CD4-positive, alpha-beta memory T cell (primary cell): ENCODE measurements around the gene ADAMTS12. TPM values are rescaled to one million over a fixed set of nuclear protein-coding genes. Genes with fewer than 3 reads are reported as not detected.

Experiments used
- CTCF ChIA-PET: fragments of 350-600 bp; sonication (Branson Sonifier 250); formaldehyde crosslinking; loops from one replicate; lab custom pipeline; 2021; ENCODE audit warnings: inconsistent platforms; ENCODE audit not compliant: partially characterized antibody; lab: Charles Lee
- POLR2A ChIA-PET: fragments of 350-600 bp; sonication (Branson Sonifier 250); formaldehyde crosslinking; loops from one replicate; lab custom pipeline; 2021; ENCODE audit not compliant: partially characterized antibody; lab: Charles Lee
- DNase-seq, 5 donors: peaks; one replicate each; pipeline versions ENCODE4 v3.0.0 to v3.0.0-alpha.2; 2020 to 2022; ENCODE audit warnings: mixed read lengths in 1 of 5
- H3K27ac ChIP-seq: one replicate; pipeline ENCODE4 v1.7.0; 2013; ENCODE audit warnings: low read depth, low read length
- H3K27me3 ChIP-seq: 2 replicates; pipeline ENCODE4 v1.7.0; 2013; ENCODE audit warnings: mild to moderate bottlenecking, low read length, moderate library complexity; ENCODE audit not compliant: insufficient read depth
- H3K36me3 ChIP-seq: 2 replicates; pipeline ENCODE4 v1.7.0; 2013; ENCODE audit warnings: mild to moderate bottlenecking, low read length, moderate library complexity; ENCODE audit not compliant: insufficient read depth
- H3K4me1 ChIP-seq: 2 replicates; pipeline ENCODE4 v1.7.0; 2013; ENCODE audit warnings: mild to moderate bottlenecking, low read length, moderate library complexity; ENCODE audit not compliant: insufficient read depth
- H3K4me3 ChIP-seq, 2 donors: one replicate each; pipeline ENCODE4 v1.7.0; 2013; ENCODE audit warnings: low read length in 2 of 2, mild to moderate bottlenecking in 1 of 2
- H3K9me3 ChIP-seq, 2 donors: one replicate each; pipeline ENCODE4 v1.7.0; 2013; ENCODE audit warnings: low read length in 2 of 2, control low read depth in 1 of 2; ENCODE audit not compliant: control insufficient read depth in 1 of 2
- H3K27ac Mint-ChIP-seq, 7 donors: one replicate each; pipeline ENCODE4 v1.8.0; 2020 to 2021; ENCODE audit warnings: mixed read lengths in 7 of 7, mild to moderate bottlenecking in 6 of 7, inconsistent platforms in 3 of 7, moderate library complexity in 3 of 7
- H3K27me3 Mint-ChIP-seq, 2 donors: one replicate each; pipeline ENCODE4 v1.8.0; 2020 to 2021; ENCODE audit warnings: mixed read lengths in 2 of 2
- H3K36me3 Mint-ChIP-seq, 2 donors: one replicate each; pipeline ENCODE4 v1.8.0; 2020 to 2021; ENCODE audit warnings: mixed read lengths in 2 of 2, inconsistent platforms in 1 of 2, mild to moderate bottlenecking in 1 of 2
- H3K4me1 Mint-ChIP-seq, 4 donors: one replicate each; pipeline ENCODE4 v1.8.0; 2020 to 2021; ENCODE audit warnings: mixed read lengths in 4 of 4, mild to moderate bottlenecking in 1 of 4
- H3K4me3 Mint-ChIP-seq, 8 donors: one replicate each; pipeline ENCODE4 v1.8.0; 2020 to 2021; ENCODE audit warnings: mixed read lengths in 8 of 8, mild to moderate bottlenecking in 7 of 8, moderate library complexity in 6 of 8, inconsistent platforms in 3 of 8
- H3K9me3 Mint-ChIP-seq, 8 donors: one replicate each; pipeline ENCODE4 v1.8.0; 2020 to 2021; ENCODE audit warnings: mixed read lengths in 8 of 8, mild to moderate bottlenecking in 5 of 8, inconsistent platforms in 3 of 8, moderate library complexity in 1 of 8
- intact Hi-C: fragments of 100-400 bp; cut with micrococcal nuclease; formaldehyde crosslinking; loops from one replicate; pipeline ENCODE4 v1.15.1; 2023
- polyA plus RNA-seq, 2 donors: library from polyadenylated mRNA; unstranded; fragments of 300-500 nt; fragmentation: Illumina TruSeq; gene quantifications; one replicate each; pipeline ENCODE4 v1.2.3, GENCODE V29; 2021
- total RNA-seq, 2 experiments: library from RNA; stranded (reverse); gene quantifications; one replicate each; pipeline ENCODE4 v1.2.3, GENCODE V29; 2021

ADAMTS12 gene
- total and polyA plus RNA-seq, 4 experiments from 2014 or later, result 0.17 TPM; not detected in 3

DNA sequence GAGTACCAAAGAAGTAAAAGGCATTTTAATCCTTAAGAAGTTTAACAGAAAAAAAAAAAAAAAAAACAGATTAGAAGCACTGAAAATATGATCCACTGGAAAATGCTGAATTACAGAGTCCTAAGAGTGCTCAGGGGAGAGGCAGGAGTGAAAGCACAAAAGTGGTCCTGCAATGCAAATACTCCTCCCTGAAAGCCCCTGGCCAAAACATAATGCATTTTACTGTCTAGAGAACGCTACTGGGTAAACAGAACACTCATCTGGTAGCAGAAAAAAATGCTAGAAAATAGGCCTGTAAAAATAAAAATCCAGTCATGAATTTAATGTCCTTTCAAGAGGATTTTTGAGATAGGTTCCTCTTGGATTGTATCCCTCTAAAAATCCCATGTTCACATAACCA is 81.9 kb downstream of the ADAMTS12 start:
- no peaks in the 10 kb centered on the region for H3K27me3 ChIP-seq
- Mint-ChIP-seq H3K27ac (no peak overlapping the region), H3K4me1 (peaks cover 0 to 10% (median under 1%) of the 10 kb centered on the region in 4 donors), H3K27me3 (no peaks in the 10 kb centered on the region), H3K4me3 (no peak overlapping the region), H3K36me3 (no peaks in the 10 kb centered on the region), H3K9me3 (peaks cover 0 to 6% (median 0%) of the 10 kb centered on the region in 8 donors)
- ChIA-PET POLR2A (no interaction called here), CTCF (interaction anchor here (0.9 kb wide), 1 partner anchor 17 kb away, joined by 3 read pairs; no protein-coding TSS in a partner anchor)
- H3K9me3 ChIP-seq, result no peaks in the 10 kb centered on the region
- intact Hi-C loops, result no loop called here
- no peaks in the 10 kb centered on the region for H3K36me3 ChIP-seq
- no peak overlapping the region for H3K4me3 ChIP-seq
- no peak overlapping the region for H3K27ac ChIP-seq
- DNase-seq, result no peak
- no peaks in the 10 kb centered on the region for H3K4me1 ChIP-seq

DNA sequence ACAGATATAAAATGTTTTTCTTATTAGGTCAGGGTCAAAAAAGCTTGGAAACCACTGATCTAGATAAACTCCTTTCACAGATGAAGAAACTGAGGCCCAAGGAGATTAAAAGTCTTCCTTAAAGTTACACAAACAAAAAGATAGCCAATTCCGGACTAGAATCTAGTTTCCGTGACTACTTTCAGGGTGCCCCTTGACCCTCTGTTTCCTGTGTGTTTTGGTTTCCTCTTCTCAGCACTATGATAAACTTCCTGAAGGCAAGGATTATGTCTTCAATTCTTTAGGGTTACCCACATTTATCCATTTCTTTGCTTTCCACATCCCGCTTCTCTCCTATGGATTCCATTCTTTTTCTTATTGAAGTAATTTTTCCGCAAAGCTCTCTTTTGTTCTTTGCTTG is 83.1 kb downstream of the ADAMTS12 start:
- ChIA-PET POLR2A (no interaction called here), CTCF (no interaction called here)
- Mint-ChIP-seq H3K4me3 (peak overlapping the region in 1 of 8 donors; percentile 20), H3K36me3 (no peaks in the 10 kb centered on the region), H3K27ac (peak overlapping the region in 1 of 7 donors; percentile 15), H3K9me3 (peaks cover 0 to 4% (median 0%) of the 10 kb centered on the region in 8 donors), H3K27me3 (no peaks in the 10 kb centered on the region), H3K4me1 (peaks cover 0 to 10% (median under 1%) of the 10 kb centered on the region in 4 donors)
- H3K27ac ChIP-seq, result no peak overlapping the region
- H3K36me3 ChIP-seq, result no peaks in the 10 kb centered on the region
- no peaks in the 10 kb centered on the region for H3K4me1 ChIP-seq
- intact Hi-C loops, result no loop called here
- H3K9me3 ChIP-seq, result no peaks in the 10 kb centered on the region
- DNase-seq, result peak in 1 of 5 donors; percentile 1
- H3K4me3 ChIP-seq, result no peak overlapping the region
- H3K27me3 ChIP-seq, result no peaks in the 10 kb centered on the region

DNA sequence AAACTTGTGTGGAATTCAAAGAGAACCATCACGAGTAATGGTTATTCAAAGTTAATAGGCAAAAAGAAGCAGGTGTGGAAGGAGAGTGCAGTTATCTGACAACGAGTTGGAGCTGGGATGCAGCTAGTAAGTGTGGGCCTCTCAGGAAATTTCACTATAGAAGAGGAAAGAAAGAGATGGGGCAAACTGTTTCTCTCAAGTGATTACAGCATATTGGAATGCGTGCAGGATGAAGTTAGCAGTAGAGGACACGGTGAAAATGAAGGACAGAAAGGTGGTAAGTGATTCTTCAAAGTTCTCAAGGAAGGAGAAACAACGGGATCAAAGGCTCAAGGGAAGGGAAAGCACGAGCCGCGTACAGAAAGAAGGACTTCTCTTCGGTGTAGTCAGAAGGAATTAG is 84.0 kb downstream of the ADAMTS12 start:
- Mint-ChIP-seq H3K9me3 (peaks cover 0 to 4% (median under 1%) of the 10 kb centered on the region in 8 donors), H3K4me3 (peak overlapping the region in 1 of 8 donors; percentile 23), H3K4me1 (peaks cover 0 to 10% (median under 1%) of the 10 kb centered on the region in 4 donors), H3K27ac (no peak overlapping the region), H3K27me3 (peaks cover 0 to 3% of the 10 kb centered on the region in 2 donors), H3K36me3 (no peaks in the 10 kb centered on the region)
- CTCF ChIA-PET, result no interaction called here
- no peak for DNase-seq
- H3K27me3 ChIP-seq, result no peaks in the 10 kb centered on the region
- intact Hi-C loops, result no loop called here
- H3K36me3 ChIP-seq, result no peaks in the 10 kb centered on the region
- no peaks in the 10 kb centered on the region for H3K4me1 ChIP-seq
- H3K27ac ChIP-seq, result no peak overlapping the region
- POLR2A ChIA-PET, result no interaction called here
- no peak overlapping the region for H3K4me3 ChIP-seq
- no peaks in the 10 kb centered on the region for H3K9me3 ChIP-seq

DNA sequence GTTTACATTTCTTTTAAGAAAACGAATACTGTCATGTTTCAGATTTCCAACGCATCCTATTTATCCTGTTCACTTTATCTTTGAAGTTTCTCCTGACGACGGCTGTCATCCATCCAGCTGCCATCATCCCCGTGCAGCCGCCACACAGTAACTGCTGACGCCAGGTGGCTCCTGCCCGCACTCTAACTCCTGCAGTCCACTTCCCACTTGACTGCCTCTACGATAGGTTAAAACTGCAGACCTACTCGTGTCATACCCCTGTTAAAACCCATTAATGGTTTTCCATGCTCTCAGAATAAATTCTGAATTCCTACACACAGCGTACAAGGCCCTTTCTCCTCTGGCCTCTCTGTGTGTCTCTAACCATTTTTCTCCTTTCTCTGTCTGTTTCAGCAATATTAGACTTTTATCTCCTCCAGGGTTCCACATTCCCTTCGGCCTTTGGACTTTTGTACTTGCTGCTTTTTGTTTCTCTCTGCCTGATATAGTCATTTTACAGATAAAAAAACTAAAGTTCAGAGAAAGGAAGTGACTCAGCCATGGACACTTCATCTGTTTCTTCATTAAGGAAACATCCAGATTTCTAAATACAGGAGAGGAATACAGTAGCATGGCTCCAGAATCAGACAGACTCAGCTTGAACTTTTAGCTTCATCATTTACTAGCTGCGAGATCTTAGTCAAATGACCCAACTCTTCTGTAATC is 84.9 kb downstream of the ADAMTS12 start:
- no peak overlapping the region for H3K4me3 Mint-ChIP-seq

DNA sequence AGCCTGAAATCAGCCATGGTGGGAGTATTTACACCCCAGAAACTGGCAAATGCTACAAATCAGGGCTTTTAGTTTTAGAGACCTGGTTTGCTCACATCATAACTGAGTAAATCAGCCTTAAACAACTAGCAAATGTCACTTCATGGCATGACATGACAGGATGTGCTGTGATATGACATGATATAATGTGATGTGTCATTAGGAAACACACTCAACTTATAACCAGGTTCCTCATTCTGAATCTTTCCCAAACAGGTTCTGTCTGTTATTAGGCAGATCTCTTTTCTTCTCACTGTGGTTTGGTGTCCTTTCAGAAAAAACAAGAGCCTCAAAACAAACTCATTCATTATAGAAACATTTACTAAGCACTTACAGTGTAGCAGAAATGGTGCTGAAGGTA is 90.5 kb downstream of the ADAMTS12 start:
- Histone ChIP-seq H3K9me3 (no peaks in the 10 kb centered on the region), H3K4me1 (no peaks in the 10 kb centered on the region), H3K4me3 (no peak overlapping the region), H3K27ac (no peak overlapping the region), H3K36me3 (no peaks in the 10 kb centered on the region), H3K27me3 (no peaks in the 10 kb centered on the region)
- H3K4me3 Mint-ChIP-seq, result no peak overlapping the region
- H3K36me3 Mint-ChIP-seq, result no peaks in the 10 kb centered on the region
- H3K4me1 Mint-ChIP-seq, result no peaks in the 10 kb centered on the region
- H3K9me3 Mint-ChIP-seq, result peaks cover 0 to 3% (median 0%) of the 10 kb centered on the region in 8 donors
- no peak for DNase-seq
- no peak overlapping the region for H3K27ac Mint-ChIP-seq
- peaks cover 0 to 4% of the 10 kb centered on the region in 2 donors for H3K27me3 Mint-ChIP-seq
- intact Hi-C loops, result no loop called here
- POLR2A ChIA-PET, result interaction anchor here (0.8 kb wide), 1 partner anchor 11 kb away, joined by 3 read pairs; no protein-coding TSS in a partner anchor
- CTCF ChIA-PET, result no interaction called here

More for the DNA sequence above, 84.9 kb downstream of the ADAMTS12 start:
- Mint-ChIP-seq H3K27ac (no peak overlapping the region), H3K9me3 (peaks cover 0 to 4% (median 1%) of the 10 kb centered on the region in 8 donors), H3K36me3 (no peaks in the 10 kb centered on the region), H3K4me1 (peaks cover 0 to 10% (median under 1%) of the 10 kb centered on the region in 4 donors), H3K27me3 (peaks cover 0 to 4% of the 10 kb centered on the region in 2 donors)
- CTCF ChIA-PET, result no interaction called here
- Histone ChIP-seq H3K36me3 (no peaks in the 10 kb centered on the region), H3K27me3 (no peaks in the 10 kb centered on the region), H3K9me3 (no peaks in the 10 kb centered on the region), H3K27ac (no peak overlapping the region), H3K4me3 (no peak overlapping the region), H3K4me1 (no peaks in the 10 kb centered on the region)
- POLR2A ChIA-PET, result no interaction called here
- no peak for DNase-seq
- intact Hi-C loops, result no loop called here

DNA sequence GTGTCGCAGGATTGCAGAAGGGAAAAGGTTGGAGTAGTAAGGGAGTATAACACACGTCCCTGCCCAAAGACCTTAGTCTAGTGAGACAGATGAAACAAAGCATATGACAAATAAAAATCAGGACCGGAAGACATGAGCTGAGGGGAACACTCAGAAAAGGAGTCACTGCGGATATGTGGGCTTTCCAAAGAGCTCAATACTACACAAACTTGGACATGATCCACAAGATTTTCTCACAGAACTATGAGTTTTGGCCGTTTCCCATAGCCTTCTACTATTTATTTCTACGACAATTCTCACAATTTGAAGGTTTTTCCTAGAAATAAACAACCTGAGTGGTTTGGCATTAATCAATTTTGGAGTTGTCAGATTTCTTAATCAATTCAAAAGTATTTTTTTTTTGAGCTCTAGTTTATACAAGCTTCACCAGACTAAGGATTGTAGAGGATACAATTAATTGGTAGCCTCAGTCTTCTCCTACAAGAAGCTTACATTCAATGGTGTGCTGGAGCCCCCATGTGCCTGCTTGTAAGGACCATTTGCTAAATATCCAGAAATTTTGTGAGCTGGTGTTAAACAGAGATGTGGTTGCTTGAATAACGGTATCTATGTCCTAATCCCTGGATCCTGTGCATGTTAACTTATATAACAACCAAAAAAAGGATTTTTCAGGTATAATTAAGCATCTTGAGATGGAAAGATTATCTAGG is 91.4 kb downstream of the ADAMTS12 start:
- CTCF ChIA-PET, result no interaction called here
- Histone ChIP-seq H3K27me3 (no peaks in the 10 kb centered on the region), H3K9me3 (no peaks in the 10 kb centered on the region), H3K27ac (no peak overlapping the region), H3K36me3 (no peaks in the 10 kb centered on the region), H3K4me1 (no peaks in the 10 kb centered on the region), H3K4me3 (no peak overlapping the region)
- H3K4me3 Mint-ChIP-seq, result no peak overlapping the region
- no peak overlapping the region for H3K27ac Mint-ChIP-seq
- no peak for DNase-seq
- peaks cover 0 to 4% of the 10 kb centered on the region in 2 donors for H3K27me3 Mint-ChIP-seq
- H3K4me1 Mint-ChIP-seq, result no peaks in the 10 kb centered on the region
- intact Hi-C loops, result no loop called here
- peaks cover 0 to 3% (median 0%) of the 10 kb centered on the region in 8 donors for H3K9me3 Mint-ChIP-seq
- no peaks in the 10 kb centered on the region for H3K36me3 Mint-ChIP-seq
- POLR2A ChIA-PET, result interaction anchor here (0.8 kb wide), 1 partner anchor 12 kb away, joined by 3 read pairs; no protein-coding TSS in a partner anchor

DNA sequence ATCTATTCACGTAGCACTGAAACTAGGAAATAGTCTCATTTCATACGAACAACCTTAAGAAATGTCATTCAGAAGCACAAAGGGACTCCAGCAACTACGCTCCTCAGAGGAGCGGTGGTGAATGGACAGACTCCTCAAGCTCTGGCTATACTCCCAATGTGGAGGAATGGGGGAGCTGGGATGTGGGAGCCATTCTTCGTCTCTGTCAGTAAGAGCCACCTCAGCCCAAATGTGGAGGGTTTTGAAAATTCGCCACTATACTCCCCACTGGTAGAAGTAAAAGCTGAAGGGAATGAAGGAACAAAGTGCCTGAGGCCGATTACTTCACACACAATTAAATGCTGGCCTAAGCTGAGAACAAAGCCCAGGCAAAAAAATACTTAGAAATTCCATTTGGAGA is 96.3 kb downstream of the ADAMTS12 start:
- no peaks in the 10 kb centered on the region for H3K4me1 ChIP-seq
- H3K27me3 ChIP-seq, result no peaks in the 10 kb centered on the region
- no peak for DNase-seq
- no peaks in the 10 kb centered on the region for H3K9me3 ChIP-seq
- Mint-ChIP-seq H3K9me3 (peaks cover 0 to 2% (median 0%) of the 10 kb centered on the region in 8 donors), H3K4me3 (no peak overlapping the region), H3K27me3 (no peaks in the 10 kb centered on the region), H3K4me1 (no peaks in the 10 kb centered on the region), H3K36me3 (no peaks in the 10 kb centered on the region), H3K27ac (no peak overlapping the region)
- ChIA-PET CTCF (no interaction called here), POLR2A (no interaction called here)
- intact Hi-C loops, result no loop called here
- no peak overlapping the region for H3K27ac ChIP-seq
- no peak overlapping the region for H3K4me3 ChIP-seq
- H3K36me3 ChIP-seq, result no peaks in the 10 kb centered on the region
